Mesendoderm (in vitro differentiated cells): ENCODE measurements around the gene CHORDC1.
A peak's percentile ranks its signal among the peaks of the same experiment; 100 is the strongest.
"Not testable (repeated sequence)": the region's sequence is repeated elsewhere in the genome, so short reads cannot be mapped to it uniquely, and the experiment has no call there.

Experiments
- DNase-seq: peaks from one replicate; pipeline ENCODE4 v3.0.0; 2013
- H2AK5ac ChIP-seq: 2 replicates; pipeline ENCODE4 v1.6.1; 2013; ENCODE audit warnings: low read length, inconsistent platforms
- H2BK120ac ChIP-seq: 2 replicates; pipeline ENCODE4 v1.6.1; 2013; ENCODE audit warnings: low read depth, mild to moderate bottlenecking, low read length, moderate library complexity, mixed read lengths
- H2BK15ac ChIP-seq: replicated peaks from 2 replicates; pipeline ENCODE4 v1.6.1; 2013; ENCODE audit warnings: low read depth, mild to moderate bottlenecking, moderate library complexity
- H2BK5ac ChIP-seq: 2 replicates; pipeline ENCODE4 v1.6.1; 2013; ENCODE audit warnings: low read length, inconsistent platforms
- H3K18ac ChIP-seq: 2 replicates; pipeline ENCODE4 v1.6.1; 2013; ENCODE audit warnings: mild to moderate bottlenecking, low read length, mixed read lengths
- H3K23ac ChIP-seq: one replicate; pipeline ENCODE4 v1.6.1; 2013; ENCODE audit warnings: low read length
- H3K27ac ChIP-seq: 2 replicates; pipeline ENCODE4 v1.5.1; 2013; ENCODE audit warnings: low read depth, mild to moderate bottlenecking, inconsistent platforms, low read length, moderate library complexity
- H3K27me3 ChIP-seq: 2 replicates; pipeline ENCODE4 v1.6.1; 2013; ENCODE audit warnings: low read length, control low read depth, mild to moderate bottlenecking, inconsistent platforms; ENCODE audit not compliant: insufficient read depth, poor library complexity
- H3K36me3 ChIP-seq: 2 replicates; pipeline ENCODE4 v1.6.1; 2013; ENCODE audit warnings: low read length, inconsistent platforms; ENCODE audit not compliant: control insufficient read depth, insufficient read depth
- H3K4ac ChIP-seq: one replicate; pipeline ENCODE4 v1.6.1; 2013; ENCODE audit warnings: low read depth, mild to moderate bottlenecking, low read length, moderate library complexity
- H3K4me1 ChIP-seq: 2 replicates; pipeline ENCODE4 v1.6.1; 2013; ENCODE audit warnings: low read depth, low read length, inconsistent platforms; ENCODE audit not compliant: control insufficient read depth
- H3K4me2 ChIP-seq: 2 replicates; pipeline ENCODE4 v1.6.1; 2013; ENCODE audit warnings: low read length
- H3K4me3 ChIP-seq: 2 replicates; pipeline ENCODE4 v1.5.1; 2013; ENCODE audit warnings: mild to moderate bottlenecking, low read length
- H3K56ac ChIP-seq: one replicate; pipeline ENCODE4 v1.6.1; 2013; ENCODE audit warnings: low read length
- H3K79me1 ChIP-seq: 2 replicates; pipeline ENCODE4 v1.6.1; 2013; ENCODE audit warnings: low read length, inconsistent platforms
- H3K79me2 ChIP-seq: 2 replicates; pipeline ENCODE4 v1.6.1; 2013; ENCODE audit warnings: mild to moderate bottlenecking, low read length; ENCODE audit not compliant: control insufficient read depth, insufficient read depth
- H3K9ac ChIP-seq: 2 replicates; pipeline ENCODE4 v1.6.1; 2013; ENCODE audit warnings: low read length, inconsistent platforms
- H4K5ac ChIP-seq: one replicate; pipeline ENCODE4 v1.6.1; 2013; ENCODE audit warnings: low read length
- H4K8ac ChIP-seq: one replicate; pipeline ENCODE4 v1.6.1; 2013; ENCODE audit warnings: low read depth, mild to moderate bottlenecking, control low read depth, low read length, moderate library complexity
- WGBS: extraction: QIAGEN DNeasy Blood & Tissue Kit; methylation state at CpG from one replicate; pipeline ENCODE4 v1.1.7; 2013; ENCODE audit warnings: low lambda C conversion rate, missing lambda C conversion rate; ENCODE audit not compliant: insufficient coverage; ENCODE audit errors: extremely low coverage; 5-methylcytosine and 5-hydroxymethylcytosine counted together

Gene CHORDC1

GRCh38 chr11:90213322-90213721 is 9.5 kb downstream of the CHORDC1 start:
- H3K9ac ChIP-seq, result no peak overlapping the region
- DNase-seq, result no peak
- no peak overlapping the region for H4K8ac ChIP-seq
- H2AK5ac ChIP-seq, result no peak overlapping the region
- peaks cover 21% of the 10 kb centered on the region for H3K79me2 ChIP-seq
- H3K36me3 ChIP-seq, result peaks cover 3% of the 10 kb centered on the region
- H3K23ac ChIP-seq, result no peak overlapping the region
- H3K4me2 ChIP-seq, result no peak overlapping the region
- no peak overlapping the region for H3K27ac ChIP-seq
- H3K56ac ChIP-seq, result no peak overlapping the region
- H3K18ac ChIP-seq, result no peak overlapping the region
- no peak overlapping the region for H4K5ac ChIP-seq
- no peak overlapping the region for H3K4me3 ChIP-seq
- no peak overlapping the region for H2BK15ac ChIP-seq
- H3K4me1 ChIP-seq, result no peaks in the 10 kb centered on the region
- H3K4ac ChIP-seq, result no peak overlapping the region
- no peak overlapping the region for H2BK5ac ChIP-seq
- WGBS, result no CpG with 5 or more reads among the region's 3 CpGs
- no peaks in the 10 kb centered on the region for H3K27me3 ChIP-seq
- no peak overlapping the region for H2BK120ac ChIP-seq
- peaks cover 2% of the 10 kb centered on the region for H3K79me1 ChIP-seq

DNA sequence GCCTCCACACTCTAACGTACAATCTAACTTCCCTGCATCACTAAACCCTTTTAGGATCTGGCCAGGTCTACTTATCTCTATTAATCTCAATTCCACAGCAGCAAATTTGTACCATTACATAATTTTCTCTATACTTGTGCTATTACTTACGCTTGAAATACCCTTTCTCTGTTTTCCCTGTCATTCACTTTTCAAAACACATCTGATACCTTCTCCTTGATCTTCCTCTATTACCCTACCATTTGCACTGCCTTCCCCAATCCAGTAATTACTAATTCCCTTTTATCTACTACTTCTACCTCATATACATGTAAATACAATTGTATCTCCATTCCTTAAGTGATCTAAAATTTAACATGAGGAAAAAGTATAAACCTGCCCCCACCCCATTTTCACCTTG is 14.0 kb downstream of the CHORDC1 start:
- Histone ChIP-seq H3K27ac (no peak overlapping the region), H3K4me1 (no peaks in the 10 kb centered on the region), H3K18ac (no peak overlapping the region), H4K5ac (no peak overlapping the region), H2AK5ac (no peak overlapping the region), H3K23ac (no peak overlapping the region), H2BK5ac (no peak overlapping the region), H2BK120ac (no peak overlapping the region), H3K56ac (no peak overlapping the region), H3K4me3 (no peak overlapping the region), H3K4ac (no peak overlapping the region), H3K9ac (no peak overlapping the region), H3K79me1 (peaks cover 2% of the 10 kb centered on the region), H3K4me2 (no peak overlapping the region), H3K27me3 (no peaks in the 10 kb centered on the region), H4K8ac (no peak overlapping the region), H3K79me2 (peaks cover 6% of the 10 kb centered on the region), H3K36me3 (peaks cover 3% of the 10 kb centered on the region), H2BK15ac (no peak overlapping the region)
- DNase-seq, result no peak
- WGBS, result 100% methylated on average over 1 of the region's 2 CpGs

DNA sequence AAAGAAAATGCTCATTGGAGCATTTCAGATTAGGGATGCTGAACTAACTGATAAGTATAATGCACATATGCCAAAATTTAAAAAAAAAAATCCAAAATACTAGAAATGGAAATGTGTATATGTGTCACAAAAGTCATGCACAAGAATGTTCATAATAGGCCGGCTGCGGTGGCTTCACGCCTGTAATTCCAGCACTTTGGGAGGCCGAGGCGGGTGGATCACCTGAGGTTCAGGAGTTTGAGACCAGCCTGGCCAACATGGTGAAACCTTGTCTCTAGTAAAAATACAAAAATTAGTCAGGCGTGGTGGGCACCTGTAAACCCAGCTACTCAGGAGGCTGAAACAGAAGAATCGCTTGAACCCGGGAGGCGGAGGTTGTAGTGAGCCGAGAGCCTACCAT is 14.9 kb downstream of the CHORDC1 start:
- H3K4me2 ChIP-seq, H2BK5ac ChIP-seq, H3K79me2 ChIP-seq, H4K5ac ChIP-seq, H2BK120ac ChIP-seq, H3K18ac ChIP-seq, H4K8ac ChIP-seq, H3K27me3 ChIP-seq, H2AK5ac ChIP-seq, H3K36me3 ChIP-seq, H3K56ac ChIP-seq, H3K9ac ChIP-seq, DNase-seq, H3K4ac ChIP-seq, H3K4me1 ChIP-seq, H3K4me3 ChIP-seq, H2BK15ac ChIP-seq, H3K79me1 ChIP-seq, H3K23ac ChIP-seq, H3K27ac ChIP-seq: not testable (repeated sequence)
- no CpG with 5 or more reads among the region's 10 CpGs for WGBS

DNA sequence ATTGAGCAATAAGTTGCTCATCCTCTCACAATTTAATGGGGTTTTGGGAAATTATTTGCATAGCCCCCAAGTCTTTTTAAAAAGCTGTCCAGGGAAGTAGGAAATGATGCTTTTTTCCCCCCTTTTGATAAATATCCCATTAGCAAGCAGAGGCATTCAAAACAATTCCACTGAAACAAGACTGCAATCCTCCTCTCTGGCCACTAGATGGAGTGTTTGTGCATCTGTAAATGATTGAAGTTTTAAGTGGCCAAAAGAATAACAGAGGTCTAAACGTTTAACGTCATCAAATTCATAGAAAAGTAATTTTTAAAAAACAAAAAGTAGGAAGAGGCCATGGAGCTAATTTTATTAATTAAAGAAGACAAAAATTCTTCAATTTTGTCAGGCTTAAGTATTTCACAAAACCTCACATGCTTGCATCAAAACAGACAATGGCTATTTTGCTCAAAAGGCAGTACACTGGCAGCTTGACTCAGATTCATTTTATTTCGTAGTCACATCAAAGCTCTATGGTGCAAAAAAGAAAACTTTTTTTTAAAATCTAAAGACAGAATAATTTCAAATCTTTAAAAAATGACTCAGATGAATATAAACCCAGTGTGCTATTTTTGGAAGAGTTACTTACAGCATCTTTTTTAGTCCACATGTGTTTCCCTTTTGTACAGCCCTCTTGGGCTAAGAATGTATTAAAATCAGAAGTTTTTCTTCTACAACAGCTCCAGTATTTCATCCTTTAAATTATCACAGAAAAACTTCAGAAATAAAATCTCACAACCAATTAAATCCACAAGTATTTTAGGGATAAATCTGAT is 17.8 kb downstream of the CHORDC1 start:
- H3K27ac ChIP-seq, result no peak overlapping the region

DNA sequence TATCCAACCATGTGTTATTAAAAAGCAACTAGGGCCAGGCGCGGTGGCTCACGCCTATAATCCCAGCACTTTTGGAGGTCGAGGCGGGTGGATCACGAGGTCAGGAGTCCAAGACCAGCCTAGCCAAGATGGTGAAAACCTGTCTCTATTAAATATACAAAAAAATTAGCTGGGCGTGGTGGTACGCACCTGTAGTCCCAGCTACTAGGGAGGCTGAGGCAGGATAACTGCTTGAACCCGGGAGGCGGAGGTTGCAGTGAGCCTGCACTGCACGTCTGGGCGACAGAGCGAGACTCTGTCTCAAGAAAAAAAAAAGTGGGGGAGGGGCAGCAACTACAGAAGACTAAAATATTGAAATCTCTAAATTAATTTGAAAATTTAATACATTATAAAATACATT is 18.4 kb downstream of the CHORDC1 start:
- WGBS, result no CpG with 5 or more reads among the region's 13 CpGs
- Histone ChIP-seq H3K36me3 (no peaks in the 10 kb centered on the region), H2BK15ac (no peak overlapping the region), H3K4ac (no peak overlapping the region), H3K4me1 (no peaks in the 10 kb centered on the region), H3K18ac (no peak overlapping the region), H3K56ac (no peak overlapping the region), H3K79me1 (no peaks in the 10 kb centered on the region), H4K5ac (no peak overlapping the region), H3K27me3 (no peaks in the 10 kb centered on the region), H4K8ac (no peak overlapping the region), H3K4me2 (no peak overlapping the region), H3K9ac (no peak overlapping the region), H3K79me2 (no peaks in the 10 kb centered on the region), H3K23ac (no peak overlapping the region), H3K27ac (no peak overlapping the region), H3K4me3 (no peak overlapping the region), H2BK5ac (no peak overlapping the region), H2BK120ac (no peak overlapping the region), H2AK5ac (no peak overlapping the region)
- DNase-seq, result no peak

More for the DNA sequence above, 17.8 kb downstream of the CHORDC1 start:
- Histone ChIP-seq H3K9ac (no peak overlapping the region), H3K4me2 (no peak overlapping the region), H2BK5ac (no peak overlapping the region), H3K79me1 (peaks cover 2% of the 10 kb centered on the region), H2BK15ac (no peak overlapping the region), H3K36me3 (peaks cover 3% of the 10 kb centered on the region), H3K56ac (no peak overlapping the region), H4K5ac (no peak overlapping the region), H2BK120ac (no peak overlapping the region), H3K4me1 (no peaks in the 10 kb centered on the region), H2AK5ac (no peak overlapping the region), H3K4ac (no peak overlapping the region), H3K79me2 (no peaks in the 10 kb centered on the region), H3K23ac (no peak overlapping the region), H3K18ac (no peak overlapping the region), H3K4me3 (no peak overlapping the region), H3K27me3 (no peaks in the 10 kb centered on the region), H4K8ac (no peak overlapping the region)
- WGBS, result no CpG with 5 or more reads among the region's 3 CpGs
- DNase-seq, result peak; percentile 63

- WGBS, result no CpG with 5 or more reads among the region's 3 CpGs
- no peak for DNase-seq
- H3K27me3 ChIP-seq, result no peaks in the 10 kb centered on the region
Observed at GRCh38 chr11:90202342-90202741, 20.5 kb downstream of the CHORDC1 start.

More at GRCh38 chr11:90202342-90202741, 20.5 kb downstream of the CHORDC1 start:
- Histone ChIP-seq H2BK5ac (no peak overlapping the region), H3K36me3 (no peaks in the 10 kb centered on the region), H3K9ac (no peak overlapping the region), H3K23ac (no peak overlapping the region), H3K56ac (no peak overlapping the region), H3K18ac (no peak overlapping the region), H3K4me1 (no peaks in the 10 kb centered on the region), H3K4me2 (no peak overlapping the region), H4K5ac (no peak overlapping the region), H2AK5ac (no peak overlapping the region), H3K27ac (no peak overlapping the region), H2BK15ac (no peak overlapping the region), H3K79me2 (no peaks in the 10 kb centered on the region), H2BK120ac (no peak overlapping the region), H3K79me1 (no peaks in the 10 kb centered on the region), H3K4me3 (no peak overlapping the region), H3K4ac (no peak overlapping the region), H4K8ac (no peak overlapping the region)
